NB4 (cell line): ENCODE measurements around the gene EXOC3.

Experiments used
- MYC ChIP-seq: IDR thresholded peaks from 2 replicates; pipeline ENCODE4 v1.6.1; 2011; ENCODE audit warnings: low read depth, low read length
- POLR2A ChIP-seq: IDR thresholded peaks from 2 replicates; pipeline ENCODE4 v1.6.1; 2011; ENCODE audit warnings: mild to moderate bottlenecking; ENCODE audit not compliant: insufficient read length; ENCODE audit errors: extremely low read depth
- TF ChIP-seq, protein P1 (sequence below): IDR thresholded peaks from one replicate; pipeline ENCODE4 v1.5.1; 2012; ENCODE audit warnings: low read depth, low read length
- TF ChIP-seq, protein P2 (sequence below): IDR thresholded peaks from 2 replicates; pipeline ENCODE4 v1.6.1; 2011; ENCODE audit warnings: low read depth, low read length

DNA sequence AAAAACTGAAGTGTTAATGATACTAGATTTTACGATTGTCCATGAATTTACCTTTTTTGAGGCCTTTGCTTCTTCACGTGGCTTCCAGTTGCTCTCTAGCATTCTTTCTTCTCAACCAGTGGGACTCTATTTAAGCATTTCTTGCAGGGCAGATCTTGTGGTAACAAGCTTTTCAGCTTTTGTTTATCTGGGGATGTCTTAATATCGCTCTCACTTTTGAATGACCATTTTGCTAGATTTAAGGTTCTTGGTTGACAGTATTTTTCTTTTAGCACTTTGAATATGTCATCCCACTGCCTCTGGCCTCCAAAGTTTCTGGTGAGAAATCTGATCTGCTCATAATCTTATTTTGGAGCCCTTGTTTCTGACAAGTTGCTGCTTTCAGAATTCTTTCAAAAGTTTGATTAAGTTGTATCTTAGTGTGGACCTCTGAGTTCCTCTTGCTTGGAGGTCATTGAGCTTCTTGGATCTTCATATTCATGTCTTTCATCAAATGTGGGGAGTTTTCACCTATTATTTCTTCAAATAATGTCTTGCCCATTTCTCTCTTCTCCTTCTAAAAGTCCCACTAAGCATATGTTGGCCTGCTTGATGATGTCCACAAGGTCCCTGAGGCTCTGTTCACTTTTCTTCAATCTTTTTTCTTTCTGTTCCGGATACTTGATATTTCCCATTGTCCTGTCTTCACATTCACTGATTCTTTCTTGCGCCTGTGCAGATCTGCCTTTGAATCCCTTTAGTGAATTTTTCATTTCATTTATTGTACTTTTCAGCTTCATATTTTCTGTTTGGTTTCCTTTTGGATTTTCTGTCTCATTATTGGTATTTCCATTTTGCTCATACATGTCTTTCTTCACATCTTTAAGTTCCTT, 8.8 kb downstream of the EXOC3 start:
- TF ChIP-seq, protein P1, sequence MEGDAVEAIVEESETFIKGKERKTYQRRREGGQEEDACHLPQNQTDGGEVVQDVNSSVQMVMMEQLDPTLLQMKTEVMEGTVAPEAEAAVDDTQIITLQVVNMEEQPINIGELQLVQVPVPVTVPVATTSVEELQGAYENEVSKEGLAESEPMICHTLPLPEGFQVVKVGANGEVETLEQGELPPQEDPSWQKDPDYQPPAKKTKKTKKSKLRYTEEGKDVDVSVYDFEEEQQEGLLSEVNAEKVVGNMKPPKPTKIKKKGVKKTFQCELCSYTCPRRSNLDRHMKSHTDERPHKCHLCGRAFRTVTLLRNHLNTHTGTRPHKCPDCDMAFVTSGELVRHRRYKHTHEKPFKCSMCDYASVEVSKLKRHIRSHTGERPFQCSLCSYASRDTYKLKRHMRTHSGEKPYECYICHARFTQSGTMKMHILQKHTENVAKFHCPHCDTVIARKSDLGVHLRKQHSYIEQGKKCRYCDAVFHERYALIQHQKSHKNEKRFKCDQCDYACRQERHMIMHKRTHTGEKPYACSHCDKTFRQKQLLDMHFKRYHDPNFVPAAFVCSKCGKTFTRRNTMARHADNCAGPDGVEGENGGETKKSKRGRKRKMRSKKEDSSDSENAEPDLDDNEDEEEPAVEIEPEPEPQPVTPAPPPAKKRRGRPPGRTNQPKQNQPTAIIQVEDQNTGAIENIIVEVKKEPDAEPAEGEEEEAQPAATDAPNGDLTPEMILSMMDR, result no peak
- TF ChIP-seq, protein P2, sequence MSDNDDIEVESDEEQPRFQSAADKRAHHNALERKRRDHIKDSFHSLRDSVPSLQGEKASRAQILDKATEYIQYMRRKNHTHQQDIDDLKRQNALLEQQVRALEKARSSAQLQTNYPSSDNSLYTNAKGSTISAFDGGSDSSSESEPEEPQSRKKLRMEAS, result no peak
- TF ChIP-seq POLR2A, result no peak
- TF ChIP-seq MYC, result no peak
